Left ventricle myocardium inferior (tissue), 1 donor: ENCODE measurements around the gene PRKCB. TPM values are rescaled to one million over a fixed set of nuclear protein-coding genes. Genes with fewer than 3 reads are reported as not detected.

Source experiments
- DNase-seq: peaks from one replicate; pipeline ENCODE4 v3.0.0-alpha.2; 2020
- H3K27ac ChIP-seq: fragments of 200-600 bp; replicated peaks from 2 replicates; pipeline ENCODE4 v1.8.0; 2021
- H3K27me3 ChIP-seq: fragments of 200-600 bp; 2 replicates; pipeline ENCODE4 v1.8.0; 2021; ENCODE audit warnings: low read depth
- H3K36me3 ChIP-seq: fragments of 200-600 bp; 2 replicates; pipeline ENCODE4 v1.8.0; 2021
- H3K4me1 ChIP-seq: fragments of 200-600 bp; 2 replicates; pipeline ENCODE4 v1.8.0; 2021
- H3K4me3 ChIP-seq: fragments of 200-600 bp; 2 replicates; pipeline ENCODE4 v1.8.0; 2021; ENCODE audit warnings: mild to moderate bottlenecking, moderate library complexity
- H3K9me3 ChIP-seq: fragments of 200-600 bp; replicated peaks from 2 replicates; pipeline ENCODE4 v1.8.0; 2021
- CTCF ChIP-seq: fragments of 200-600 bp; IDR thresholded peaks from 2 replicates; pipeline ENCODE4 v1.8.0; 2021; ENCODE audit warnings: antibody characterized with exemption, mild to moderate bottlenecking, borderline replicate concordance
- intact Hi-C: fragments of 100-400 bp; cut with micrococcal nuclease; formaldehyde crosslinking; loops from one replicate; pipeline ENCODE4 v1.11.0; 2022
- total RNA-seq: library from RNA; stranded (reverse); fragmentation: NEBNext Ultra II Directional; extraction: Animal tissue kit (Norgen Biotek cat#: 25700); gene quantifications from one replicate; pipeline ENCODE4 v1.2.1, GENCODE V29; 2021
- donor health status: DM: no; HTN: yes; CAD: no; lungs with severe emphysema.

Gene PRKCB
- total RNA-seq, 1 donor from 2014 or later: 1.6 TPM

DNA sequence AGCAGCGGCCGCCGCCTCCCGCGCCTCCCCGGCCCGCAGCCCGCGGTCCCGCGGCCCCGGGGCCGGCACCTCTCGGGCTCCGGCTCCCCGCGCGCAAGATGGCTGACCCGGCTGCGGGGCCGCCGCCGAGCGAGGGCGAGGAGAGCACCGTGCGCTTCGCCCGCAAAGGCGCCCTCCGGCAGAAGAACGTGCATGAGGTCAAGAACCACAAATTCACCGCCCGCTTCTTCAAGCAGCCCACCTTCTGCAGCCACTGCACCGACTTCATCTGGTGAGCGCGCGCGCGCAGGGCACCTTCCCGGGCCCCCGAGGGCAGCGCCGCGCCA, 258 bp downstream of the PRKCB start:
- H3K4me1 ChIP-seq: peaks cover 13% of the 10 kb centered on the region
- DNase-seq: no peak
- TF ChIP-seq CTCF: no peak
- H3K27me3 ChIP-seq: peaks cover 92% of the 10 kb centered on the region
- peak overlapping the region; percentile 58 for H3K4me3 ChIP-seq
- H3K9me3 ChIP-seq: peaks cover 2% of the 10 kb centered on the region
- intact Hi-C loops: no loop called here
- no peak overlapping the region for H3K27ac ChIP-seq
- H3K36me3 ChIP-seq: no peaks in the 10 kb centered on the region

DNA sequence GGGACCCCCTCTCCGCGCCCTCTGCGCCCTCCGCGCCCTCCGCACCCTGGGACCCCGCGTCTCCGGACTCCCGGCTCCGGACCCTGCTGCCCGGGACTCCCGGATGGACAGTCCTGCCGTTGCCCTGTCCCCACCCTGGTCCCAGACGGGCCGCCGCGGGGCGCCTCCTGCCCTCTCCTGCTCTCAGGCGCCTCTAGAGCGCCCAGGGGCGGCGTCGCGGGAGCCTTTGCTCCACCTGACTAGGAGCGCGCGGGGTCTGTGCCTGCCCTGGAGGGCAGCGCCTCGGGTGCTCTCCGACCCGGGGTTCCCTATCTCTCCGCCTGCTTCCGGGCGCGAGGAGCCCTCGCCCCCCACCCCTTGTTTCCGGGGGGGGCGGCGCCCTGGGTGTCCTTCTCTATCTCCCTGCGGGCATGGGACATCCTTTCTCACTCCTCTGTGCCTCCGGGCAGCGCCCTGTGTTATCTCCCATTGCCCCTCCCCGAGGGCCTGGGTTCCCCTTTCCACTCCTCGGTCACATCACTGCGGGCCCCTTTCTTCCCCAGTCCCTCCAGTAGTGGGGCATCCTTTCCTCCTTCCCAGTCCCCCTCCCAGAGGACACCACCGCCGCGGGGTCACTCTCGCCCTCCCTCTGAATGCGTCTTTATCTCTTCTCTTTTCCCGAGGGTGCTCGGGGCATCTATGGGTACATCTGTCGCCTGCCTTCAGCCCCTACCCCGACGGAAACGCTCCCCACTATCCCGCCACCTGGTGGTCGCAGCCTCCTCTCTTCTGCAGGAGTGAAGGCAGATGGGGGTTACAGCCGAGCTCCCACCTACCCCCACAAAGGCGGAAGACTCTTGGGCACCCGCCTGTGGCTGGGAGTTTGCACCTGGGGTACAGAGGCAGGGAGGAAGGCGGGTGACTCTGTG, 875 bp downstream of the PRKCB start:
- H3K27ac ChIP-seq: no peak overlapping the region
- TF ChIP-seq CTCF: no peak
- intact Hi-C loops: no loop called here

DNA sequence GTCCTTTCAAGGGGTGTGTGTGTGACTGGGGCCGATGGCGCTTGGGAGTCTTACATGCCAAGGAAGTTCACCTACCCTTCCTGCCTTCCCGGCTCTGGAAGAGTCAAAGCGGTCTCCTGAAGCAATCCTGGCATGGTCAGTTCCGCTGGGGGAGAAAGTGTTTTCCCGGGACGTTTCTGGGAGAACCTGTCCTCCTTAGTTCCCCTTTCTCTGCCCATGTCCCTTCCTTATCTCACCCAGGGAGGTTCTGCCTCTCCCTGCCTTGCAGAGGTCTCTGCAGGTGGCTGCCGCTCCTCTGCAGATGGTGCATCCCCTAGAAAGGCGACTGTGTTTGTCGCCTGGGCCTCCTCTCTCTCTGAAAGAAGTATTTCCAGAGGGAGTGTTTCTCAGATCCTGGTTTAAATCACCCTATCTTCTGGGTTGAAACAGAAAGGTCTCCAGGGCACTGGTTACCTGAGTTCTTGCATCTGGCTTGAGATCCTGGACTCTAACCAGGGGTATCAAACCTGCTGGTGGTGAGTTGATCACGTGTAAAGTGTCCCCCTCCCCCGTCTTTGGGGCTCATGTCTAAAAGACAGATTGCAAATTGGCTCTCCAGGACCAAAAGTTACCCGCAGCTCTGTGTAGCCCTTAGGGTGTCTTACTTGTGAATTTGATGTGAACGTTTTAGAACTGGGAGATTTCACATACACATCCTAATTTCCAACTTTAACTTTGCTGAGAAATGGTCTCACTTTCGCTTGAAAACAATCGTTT, 1.9 kb downstream of the PRKCB start:
- Histone ChIP-seq H3K36me3 (no peaks in the 10 kb centered on the region), H3K9me3 (no peaks in the 10 kb centered on the region), H3K27ac (no peak overlapping the region), H3K27me3 (peaks cover 97% of the 10 kb centered on the region), H3K4me1 (peaks cover 13% of the 10 kb centered on the region), H3K4me3 (peak overlapping the region; percentile 58)
- no peak for TF ChIP-seq CTCF
- no peak for DNase-seq
- intact Hi-C loops: no loop called here

More for the DNA sequence above, 875 bp downstream of the PRKCB start:
- Histone ChIP-seq H3K4me3 (peak overlapping the region; percentile 58), H3K36me3 (no peaks in the 10 kb centered on the region), H3K9me3 (no peaks in the 10 kb centered on the region), H3K4me1 (peaks cover 13% of the 10 kb centered on the region), H3K27me3 (peaks cover 98% of the 10 kb centered on the region)
- DNase-seq: peak; percentile 19

GRCh38 chr16:23838485-23839142, 2.8 kb downstream of the PRKCB start:
- TF ChIP-seq CTCF: no peak
- Histone ChIP-seq H3K4me3 (no peak overlapping the region), H3K9me3 (no peaks in the 10 kb centered on the region), H3K36me3 (no peaks in the 10 kb centered on the region), H3K4me1 (peaks cover 13% of the 10 kb centered on the region), H3K27ac (no peak overlapping the region), H3K27me3 (peaks cover 88% of the 10 kb centered on the region)
- intact Hi-C loops: no loop called here
- DNase-seq: no peak

DNA sequence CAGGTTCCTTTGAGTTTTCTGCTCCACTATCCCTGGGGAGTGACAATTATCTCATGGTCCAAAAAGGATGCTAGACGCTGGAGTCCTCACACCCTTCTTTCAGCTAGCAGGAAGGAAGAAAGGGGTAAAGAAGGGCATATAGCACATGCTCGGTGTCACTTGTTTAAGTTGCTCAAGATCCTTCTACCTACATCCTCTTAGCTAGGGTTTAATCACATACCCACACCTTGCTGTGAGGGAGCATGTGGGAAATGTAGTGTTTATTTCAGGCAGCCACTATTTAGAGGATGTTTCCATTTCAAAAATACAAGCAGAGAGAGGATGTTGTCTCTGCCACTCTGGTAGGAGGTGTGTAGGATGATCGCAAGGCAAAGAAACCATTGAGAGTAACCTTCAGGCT, 4.5 kb downstream of the PRKCB start:
- Histone ChIP-seq H3K4me3 (no peak overlapping the region), H3K9me3 (no peaks in the 10 kb centered on the region), H3K27ac (no peak overlapping the region), H3K4me1 (peaks cover 13% of the 10 kb centered on the region), H3K27me3 (peaks cover 82% of the 10 kb centered on the region), H3K36me3 (no peaks in the 10 kb centered on the region)
- TF ChIP-seq CTCF: no peak
- DNase-seq: no peak
- intact Hi-C loops: no loop called here
